Natural killer cell (primary cell): ENCODE results near the gene PPME1. TPM values are rescaled to one million over a fixed set of nuclear protein-coding genes. Genes with fewer than 3 reads are reported as not detected.

Experiments used
- ATAC-seq, 3 donors: fragments of 150-1000 bp in 2 of 3; fragments of 200-7000 bp in 1 of 3; cut with Tn5 transposase; 1 replicate in 1 of 3; 2 replicates in 2 of 3; pipeline ENCODE4 v1.10.0; 2021; ENCODE audit warnings: mild to moderate bottlenecking in 2 of 3, moderate library complexity in 2 of 3
- DNase-seq, 2 donors: peaks; one replicate each; pipeline versions ENCODE4 v3.0.0 to v3.0.0-alpha.2; 2013 to 2021; ENCODE audit warnings: mixed read lengths in 1 of 2
- H3K27ac ChIP-seq: one replicate; pipeline ENCODE4 v1.5.1; 2013; ENCODE audit warnings: mild to moderate bottlenecking, low read length
- H3K27me3 ChIP-seq: one replicate; pipeline ENCODE4 v1.6.1; 2013; ENCODE audit warnings: low read length; ENCODE audit not compliant: control insufficient read depth, insufficient read depth
- H3K36me3 ChIP-seq: one replicate; pipeline ENCODE4 v1.6.1; 2013; ENCODE audit warnings: low read length; ENCODE audit not compliant: control insufficient read depth, insufficient read depth
- H3K4me1 ChIP-seq: one replicate; pipeline ENCODE4 v1.6.1; 2013; ENCODE audit warnings: low read length; ENCODE audit not compliant: control insufficient read depth, insufficient read depth
- H3K4me3 ChIP-seq: one replicate; pipeline ENCODE4 v1.5.1; 2013; ENCODE audit warnings: low read length
- H3K9me3 ChIP-seq: one replicate; pipeline ENCODE4 v1.6.1; 2013; ENCODE audit warnings: low read length; ENCODE audit not compliant: control insufficient read depth, insufficient read depth
- H3K27ac Mint-ChIP-seq, 2 donors: one replicate each; pipeline ENCODE4 v1.8.0; 2022; ENCODE audit warnings: mild to moderate bottlenecking in 2 of 2, mixed read lengths in 2 of 2, moderate library complexity in 1 of 2
- H3K27me3 Mint-ChIP-seq, 2 donors: one replicate each; pipeline ENCODE4 v1.8.0; 2022; ENCODE audit warnings: low read depth in 2 of 2, mixed read lengths in 2 of 2
- H3K36me3 Mint-ChIP-seq: one replicate; pipeline ENCODE4 v1.8.0; 2022; ENCODE audit warnings: mixed read lengths
- H3K4me1 Mint-ChIP-seq, 2 donors: one replicate each; pipeline ENCODE4 v1.8.0; 2022; ENCODE audit warnings: mixed read lengths in 2 of 2
- H3K4me3 Mint-ChIP-seq: one replicate; pipeline ENCODE4 v1.8.0; 2022; ENCODE audit warnings: mild to moderate bottlenecking, moderate library complexity, mixed read lengths
- H3K9me3 Mint-ChIP-seq, 2 donors: one replicate each; pipeline ENCODE4 v1.8.0; 2022; ENCODE audit warnings: mixed read lengths in 2 of 2
- CTCF ChIP-seq: fragments of 200-600 bp; IDR thresholded peaks from one replicate; pipeline ENCODE4 v1.8.0; 2022; ENCODE audit warnings: antibody characterized with exemption
- WGBS: methylation state at CpG from one replicate; pipeline ENCODE4 v1.1.7; 2013; ENCODE audit warnings: missing lambda C conversion rate; ENCODE audit not compliant: insufficient coverage; 5-methylcytosine and 5-hydroxymethylcytosine counted together
- intact Hi-C: fragments of 100-400 bp; cut with micrococcal nuclease; formaldehyde crosslinking; loops from one replicate; pipeline ENCODE4 v1.14.2; 2022
- total RNA-seq, 4 donors: library from RNA; stranded (reverse); fragments of 120-200 nt in 1 of 4; gene quantifications; one replicate each; pipeline versions ENCODE4 v1.2.3 to v1.2.4, GENCODE V29; 2013 to 2022

The PPME1 gene
- total RNA-seq, 3 donors from 2014 or later (not counting 1 experiment from before 2014, with no cell fraction given): 15.6 to 18.5 (median 16.9) TPM

DNA sequence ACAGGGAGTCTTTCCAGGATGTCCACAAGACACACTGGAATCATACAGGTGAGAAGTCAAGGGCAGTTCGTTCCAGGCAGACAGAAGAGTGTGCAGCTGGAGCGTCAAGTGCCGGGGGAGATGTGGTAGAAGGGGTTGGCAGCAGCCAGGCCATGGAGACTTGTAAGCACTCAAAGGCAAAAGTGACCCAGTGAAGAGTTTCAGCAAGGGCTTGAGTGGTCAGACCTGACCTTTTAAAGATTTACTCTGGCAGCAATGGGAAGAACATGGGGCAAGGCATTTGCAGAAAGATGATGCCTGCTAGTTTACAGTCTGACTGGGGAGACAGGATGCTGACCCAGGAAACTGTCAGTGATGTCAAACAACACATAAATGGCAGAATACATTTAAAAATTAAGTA lies 111.3 kb downstream of the PPME1 start:
- Histone ChIP-seq H3K36me3 (no peaks in the 10 kb centered on the region), H3K27me3 (no peaks in the 10 kb centered on the region), H3K9me3 (no peaks in the 10 kb centered on the region), H3K4me3 (no peak overlapping the region), H3K4me1 (no peaks in the 10 kb centered on the region), H3K27ac (no peak overlapping the region)
- H3K27me3 Mint-ChIP-seq: peaks cover 12 to 23% of the 10 kb centered on the region in 2 donors
- TF ChIP-seq CTCF: no peak
- no peak overlapping the region for H3K4me3 Mint-ChIP-seq
- DNase-seq (no peak), ATAC-seq (no peak)
- 90% methylated on average over 3 of the region's 3 CpGs for WGBS
- no peaks in the 10 kb centered on the region for H3K4me1 Mint-ChIP-seq
- H3K36me3 Mint-ChIP-seq: no peaks in the 10 kb centered on the region
- no peaks in the 10 kb centered on the region for H3K9me3 Mint-ChIP-seq
- no peak overlapping the region for H3K27ac Mint-ChIP-seq
- intact Hi-C loops: no loop called here

- ATAC-seq: no peak
- Histone ChIP-seq H3K9me3 (no peaks in the 10 kb centered on the region), H3K27ac (no peak overlapping the region), H3K27me3 (no peaks in the 10 kb centered on the region), H3K4me3 (no peak overlapping the region), H3K36me3 (no peaks in the 10 kb centered on the region), H3K4me1 (no peaks in the 10 kb centered on the region)
- Mint-ChIP-seq H3K27me3 (peaks cover 10 to 18% of the 10 kb centered on the region in 2 donors), H3K4me3 (no peak overlapping the region), H3K36me3 (no peaks in the 10 kb centered on the region), H3K9me3 (no peaks in the 10 kb centered on the region), H3K27ac (no peak overlapping the region), H3K4me1 (no peaks in the 10 kb centered on the region)
- DNase-seq: no peak
- WGBS: 84% methylated on average over 5 of the region's 5 CpGs
- TF ChIP-seq CTCF: no peak
- intact Hi-C loops: no loop called here
Measured at GRCh38 chr11:74282914-74283371, 111.9 kb downstream of the PPME1 start.

DNA sequence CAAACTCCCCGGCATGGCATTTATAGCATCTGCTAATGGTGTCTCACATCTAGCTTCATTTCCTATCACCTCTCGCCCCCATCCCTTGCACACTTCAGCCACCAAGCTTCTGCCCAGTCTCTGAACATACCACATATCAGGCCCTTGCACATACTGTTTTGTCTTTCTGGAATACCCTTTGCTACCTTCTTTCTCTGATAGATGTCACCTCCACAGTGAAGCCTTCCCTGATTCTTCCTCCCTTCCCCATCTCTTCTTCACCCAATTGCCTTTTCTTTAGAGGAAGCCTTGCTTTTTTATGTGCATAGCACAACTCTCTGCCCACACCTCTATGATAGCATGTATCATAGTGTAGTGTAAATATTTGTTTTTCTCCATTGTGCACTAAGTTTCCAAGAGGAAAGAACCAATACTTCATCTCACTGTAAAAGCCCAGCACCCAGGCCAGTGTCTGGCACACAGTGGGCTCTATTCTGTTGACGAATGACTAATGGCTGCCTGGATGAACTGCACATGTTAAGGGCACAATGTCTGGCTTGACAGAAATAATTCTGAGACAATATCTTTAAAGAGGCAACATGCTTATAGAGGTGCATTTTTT lies 112.6 kb downstream of the PPME1 start:
- H3K4me3 ChIP-seq: no peak overlapping the region
- DNase-seq (no peak), ATAC-seq (no peak)
- H3K4me1 Mint-ChIP-seq: no peaks in the 10 kb centered on the region
- WGBS: 73% methylated on average over 3 of the region's 3 CpGs
- no peaks in the 10 kb centered on the region for H3K27me3 ChIP-seq
- no peaks in the 10 kb centered on the region for H3K36me3 Mint-ChIP-seq
- no peak overlapping the region for H3K4me3 Mint-ChIP-seq
- TF ChIP-seq CTCF: no peak
- H3K9me3 Mint-ChIP-seq: no peaks in the 10 kb centered on the region
- H3K4me1 ChIP-seq: no peaks in the 10 kb centered on the region
- no peaks in the 10 kb centered on the region for H3K36me3 ChIP-seq
- no peak overlapping the region for H3K27ac Mint-ChIP-seq
- no peaks in the 10 kb centered on the region for H3K9me3 ChIP-seq
- no peak overlapping the region for H3K27ac ChIP-seq
- peaks cover 8 to 13% of the 10 kb centered on the region in 2 donors for H3K27me3 Mint-ChIP-seq
- intact Hi-C loops: no loop called here

GRCh38 chr11:74284466-74284865 lies 113.4 kb downstream of the PPME1 start:
- Mint-ChIP-seq H3K36me3 (no peaks in the 10 kb centered on the region), H3K27me3 (peaks cover 8 to 13% of the 10 kb centered on the region in 2 donors), H3K27ac (no peak overlapping the region), H3K9me3 (no peaks in the 10 kb centered on the region), H3K4me1 (no peaks in the 10 kb centered on the region), H3K4me3 (no peak overlapping the region)
- intact Hi-C loops: no loop called here
- no peak overlapping the region for H3K4me3 ChIP-seq
- H3K36me3 ChIP-seq: no peaks in the 10 kb centered on the region
- H3K27me3 ChIP-seq: no peaks in the 10 kb centered on the region
- DNase-seq (no peak), ATAC-seq (no peak)
- H3K9me3 ChIP-seq: no peaks in the 10 kb centered on the region
- WGBS: 90% methylated on average over 2 of the region's 2 CpGs
- TF ChIP-seq CTCF: no peak
- no peaks in the 10 kb centered on the region for H3K4me1 ChIP-seq
- no peak overlapping the region for H3K27ac ChIP-seq
